Astrocyte (in vitro differentiated cells and primary cell): ENCODE results near the gene GSN. TPM values are rescaled to one million over a fixed set of nuclear protein-coding genes. Genes with fewer than 3 reads are reported as not detected.

Experiments
- DNase-seq: peaks from one replicate; pipeline ENCODE4 v3.0.0-alpha.2; 2010; ENCODE audit warnings: low read depth
- FAIRE-seq: peaks from 2 replicates; lab custom pipeline; 2011; peaks lifted over from hg19 to GRCh38; lab: Jason Lieb, UNC
- H2AFZ ChIP-seq: 2 replicates; pipeline ENCODE4 v1.6.0; 2012; ENCODE audit warnings: low read depth, low read length, inconsistent platforms
- H3K27ac ChIP-seq: 2 replicates; pipeline ENCODE4 v1.5.1; 2011; ENCODE audit warnings: low read depth, low read length, inconsistent platforms
- H3K27me3 ChIP-seq: 2 replicates; pipeline ENCODE4 v1.6.0; 2011; ENCODE audit warnings: low read length, inconsistent platforms; ENCODE audit not compliant: insufficient read depth
- H3K36me3 ChIP-seq: 2 replicates; pipeline ENCODE4 v1.5.1; 2011; ENCODE audit warnings: low read length, inconsistent platforms; ENCODE audit not compliant: insufficient read depth
- H3K4me1 ChIP-seq: 2 replicates; pipeline ENCODE4 v1.5.1; 2011; ENCODE audit warnings: low read length, inconsistent platforms; ENCODE audit not compliant: insufficient read depth
- H3K4me2 ChIP-seq: 2 replicates; pipeline ENCODE4 v1.6.0; 2012; ENCODE audit warnings: low read length, inconsistent platforms
- H3K4me3 ChIP-seq: 2 replicates; pipeline ENCODE4 v1.5.1; 2011; ENCODE audit warnings: low read depth, mild to moderate bottlenecking, low read length, inconsistent platforms; ENCODE audit not compliant: insufficient read depth
- H3K79me2 ChIP-seq: 2 replicates; pipeline ENCODE4 v1.6.0; 2012; ENCODE audit warnings: mild to moderate bottlenecking, low read length, inconsistent platforms; ENCODE audit not compliant: insufficient read depth
- H3K9ac ChIP-seq: 2 replicates; pipeline ENCODE4 v1.6.0; 2012; ENCODE audit warnings: mild to moderate bottlenecking, low read length, inconsistent platforms
- H3K9me3 ChIP-seq: 2 replicates; pipeline ENCODE4 v1.5.1; 2012; ENCODE audit warnings: low read depth, mild to moderate bottlenecking, low read length, inconsistent platforms; ENCODE audit not compliant: insufficient read depth
- H4K20me1 ChIP-seq: 2 replicates; pipeline ENCODE4 v1.6.0; 2012; ENCODE audit warnings: low read length, inconsistent platforms; ENCODE audit not compliant: insufficient read depth
- H3K27ac Mint-ChIP-seq: one replicate; pipeline ENCODE4 v1.8.0; 2021; ENCODE audit warnings: mild to moderate bottlenecking, mixed read lengths; ENCODE audit not compliant: unreplicated experiment
- H3K27me3 Mint-ChIP-seq: one replicate; pipeline ENCODE4 v1.8.0; 2021; ENCODE audit warnings: low read depth, mixed read lengths; ENCODE audit not compliant: unreplicated experiment
- H3K36me3 Mint-ChIP-seq: one replicate; pipeline ENCODE4 v1.8.0; 2021; ENCODE audit warnings: low read depth, mixed read lengths; ENCODE audit not compliant: unreplicated experiment
- H3K4me1 Mint-ChIP-seq: one replicate; pipeline ENCODE4 v1.8.0; 2021; ENCODE audit warnings: low read depth, mixed read lengths; ENCODE audit not compliant: unreplicated experiment
- H3K4me3 Mint-ChIP-seq: one replicate; pipeline ENCODE4 v1.8.0; 2021; ENCODE audit warnings: mild to moderate bottlenecking, moderate library complexity, mixed read lengths; ENCODE audit not compliant: unreplicated experiment
- H3K9me3 Mint-ChIP-seq: one replicate; pipeline ENCODE4 v1.8.0; 2021; ENCODE audit warnings: mild to moderate bottlenecking, mixed read lengths; ENCODE audit not compliant: unreplicated experiment
- CTCF ChIP-seq: IDR thresholded peaks from 2 replicates; pipeline ENCODE4 v1.5.1; 2011; ENCODE audit warnings: low read depth, mild to moderate bottlenecking, inconsistent platforms, low read length, moderate library complexity; ENCODE audit not compliant: insufficient read depth
- EZH2 ChIP-seq: IDR thresholded peaks from 2 replicates; pipeline ENCODE4 v1.6.1; 2012; ENCODE audit warnings: mild to moderate bottlenecking, low read length, inconsistent platforms; ENCODE audit not compliant: insufficient read depth
- total RNA-seq: library from RNA; stranded (reverse); gene quantifications from 2 replicates; pipeline ENCODE4 v1.2.1, GENCODE V29; 2021

The GSN gene
- total RNA-seq, 1 donor from 2014 or later: 260 TPM

- H3K79me2 ChIP-seq: peaks cover 14% of the 10 kb centered on the region
- H3K4me3 ChIP-seq: no peak overlapping the region
- Mint-ChIP-seq H3K27ac (no peak overlapping the region), H3K36me3 (no peaks in the 10 kb centered on the region), H3K4me3 (no peak overlapping the region), H3K9me3 (no peaks in the 10 kb centered on the region), H3K27me3 (peaks cover 3% of the 10 kb centered on the region), H3K4me1 (peaks cover 20% of the 10 kb centered on the region)
- TF ChIP-seq EZH2 (no peak), CTCF (no peak)
- no peaks in the 10 kb centered on the region for H4K20me1 ChIP-seq
- no peak overlapping the region for H2AFZ ChIP-seq
- FAIRE-seq (peak; percentile 32), DNase-seq (no peak)
- no peak overlapping the region for H3K9ac ChIP-seq
- H3K9me3 ChIP-seq: no peaks in the 10 kb centered on the region
- peaks cover 25% of the 10 kb centered on the region for H3K4me1 ChIP-seq
- no peak overlapping the region for H3K4me2 ChIP-seq
- H3K27ac ChIP-seq: no peak overlapping the region
- H3K36me3 ChIP-seq: no peaks in the 10 kb centered on the region
- no peaks in the 10 kb centered on the region for H3K27me3 ChIP-seq
Observed at GRCh38 chr9:121365564-121365963, 97.6 kb downstream of the GSN start.

GRCh38 chr9:121366611-121367192, 98.7 kb downstream of the GSN start:
- Histone ChIP-seq H3K79me2 (peaks cover 12% of the 10 kb centered on the region), H3K27ac (no peak overlapping the region), H3K9me3 (no peaks in the 10 kb centered on the region), H3K36me3 (no peaks in the 10 kb centered on the region), H3K4me2 (no peak overlapping the region), H2AFZ (no peak overlapping the region), H3K27me3 (no peaks in the 10 kb centered on the region), H4K20me1 (no peaks in the 10 kb centered on the region), H3K4me1 (peaks cover 18% of the 10 kb centered on the region), H3K4me3 (no peak overlapping the region), H3K9ac (no peak overlapping the region)
- H3K36me3 Mint-ChIP-seq: no peaks in the 10 kb centered on the region
- FAIRE-seq (no peak), DNase-seq (no peak)
- H3K27ac Mint-ChIP-seq: no peak overlapping the region
- peaks cover 3% of the 10 kb centered on the region for H3K27me3 Mint-ChIP-seq
- peaks cover 2% of the 10 kb centered on the region for H3K9me3 Mint-ChIP-seq
- no peak overlapping the region for H3K4me3 Mint-ChIP-seq
- TF ChIP-seq EZH2 (no peak), CTCF (no peak)
- peaks cover 16% of the 10 kb centered on the region for H3K4me1 Mint-ChIP-seq

- Histone ChIP-seq H4K20me1 (no peaks in the 10 kb centered on the region), H3K4me1 (peaks cover 15% of the 10 kb centered on the region), H3K27me3 (no peaks in the 10 kb centered on the region), H3K36me3 (no peaks in the 10 kb centered on the region), H2AFZ (no peak overlapping the region), H3K79me2 (peaks cover 8% of the 10 kb centered on the region), H3K27ac (no peak overlapping the region), H3K4me3 (no peak overlapping the region), H3K9me3 (no peaks in the 10 kb centered on the region), H3K9ac (no peak overlapping the region), H3K4me2 (peak overlapping the region; percentile 6)
- Mint-ChIP-seq H3K27ac (no peak overlapping the region), H3K9me3 (peaks cover 2% of the 10 kb centered on the region), H3K27me3 (peaks cover 3% of the 10 kb centered on the region), H3K4me3 (no peak overlapping the region), H3K4me1 (peaks cover 13% of the 10 kb centered on the region), H3K36me3 (no peaks in the 10 kb centered on the region)
- TF ChIP-seq CTCF: no peak
- TF ChIP-seq EZH2: no peak
- no peak for DNase-seq
- no peak for FAIRE-seq
Observed at GRCh38 chr9:121367306-121368137, 99.6 kb downstream of the GSN start.
